Measurements from ENCODE around the gene UMOD. TPM values are rescaled to one million over a fixed set of nuclear protein-coding genes. Genes with fewer than 3 reads are reported as not detected.

The UMOD gene
- total RNA-seq, 1 donor from 2014 or later: not detected

- no peak for DNase-seq (ENCODE audit: low read depth in 2 of 2)
These were observed 50.1 kb downstream of the UMOD start for GRCh38 chr16:20302389-20302788.

GRCh38 chr16:20301840-20302239 lies 50.7 kb downstream of the UMOD start:
- no peak for DNase-seq (ENCODE audit: low read depth in 2 of 2)

- DNase-seq (ENCODE audit: low read depth in 2 of 2): peak; percentile 36 to 43
These were observed 52.0 kb downstream of the UMOD start for GRCh38 chr16:20300312-20301097.

GRCh38 chr16:20298452-20298851 lies 54.1 kb downstream of the UMOD start:
- DNase-seq (ENCODE audit: low read depth in 2 of 2): no peak

- no peak for DNase-seq (ENCODE audit: low read depth in 2 of 2)
These were observed 61.0 kb downstream of the UMOD start for GRCh38 chr16:20291208-20292206.

- DNase-seq (ENCODE audit: low read depth in 2 of 2): no peak
These were observed 62.9 kb downstream of the UMOD start for GRCh38 chr16:20289571-20289970.

GRCh38 chr16:20285993-20286499 lies 66.5 kb downstream of the UMOD start:
- no peak for DNase-seq (ENCODE audit: low read depth in 2 of 2)

Other genes starting within 250 kb of the UMOD start
- gene GP2, start 25.2 kb downstream of the UMOD start, total RNA-seq: not detected in 2 replicates
- gene PDILT, start 52.0 kb upstream of the UMOD start, total RNA-seq: not detected in 2 replicates
- 1.3 and 5.6 TPM in 2 replicates for gene ACSM5, start 56.8 kb upstream of the UMOD start, total RNA-seq
- gene ACSM2A, start 98.8 kb upstream of the UMOD start, total RNA-seq: under 0.01 and 0.13 TPM in 2 replicates
- gene ACSM2B, start 223.7 kb upstream of the UMOD start, total RNA-seq: 0.13 and 0.38 TPM in 2 replicates